A673 (cell line): ENCODE data around the gene POMP. TPM values are rescaled to one million over a fixed set of nuclear protein-coding genes. Genes with fewer than 3 reads are reported as not detected.

Source experiments
- BruUV-seq: library from RNA; stranded (reverse); fragments of 400-500 nt; replicated peaks from 2 replicates; lab custom pipeline; 2021; lab: Mats Ljungman, UMichigan
- CTCF ChIA-PET: fragments of 300-600 bp; sonication (Branson Sonifier 250); formaldehyde crosslinking; loops from one replicate; lab custom pipeline; 2022; ENCODE audit warnings: antibody characterized with exemption; lab: Charles Lee
- POLR2A ChIA-PET: fragments of 300-600 bp; sonication (Branson Sonifier 250); formaldehyde crosslinking; loops from one replicate; lab custom pipeline; 2022; ENCODE audit warnings: antibody characterized with exemption; ENCODE audit not compliant: low non-redundant PET; lab: Charles Lee
- DNase-seq: peaks from one replicate; pipeline ENCODE4 v3.0.0-alpha.2; 2015; ENCODE audit warnings: low spot score
- H3K27ac ChIP-seq: fragments of 200-600 bp; sonication (generic); 2 replicates; pipeline ENCODE4 v1.5.1; 2016; ENCODE audit warnings: mixed run types, low read depth, mild to moderate bottlenecking, mixed read lengths, antibody characterized with exemption, low read length; ENCODE audit not compliant: poor library complexity, severe bottlenecking
- H3K27me3 ChIP-seq: fragments of 200-600 bp; sonication (generic); replicated peaks from 2 replicates; pipeline ENCODE4 v1.6.1; 2017; ENCODE audit warnings: mixed run types, low read depth, mild to moderate bottlenecking, mixed read lengths, antibody characterized with exemption, low read length; ENCODE audit not compliant: insufficient read depth, poor library complexity
- H3K36me3 ChIP-seq: fragments of 200-600 bp; sonication (generic); 2 replicates; pipeline ENCODE4 v1.6.1; 2016; ENCODE audit warnings: mixed run types, mild to moderate bottlenecking, mixed read lengths, antibody characterized with exemption, low read length; ENCODE audit not compliant: insufficient read depth, poor library complexity, severe bottlenecking
- H3K4me1 ChIP-seq: fragments of 200-600 bp; sonication (generic); 2 replicates; pipeline ENCODE4 v1.6.1; 2017; ENCODE audit warnings: mixed run types, mild to moderate bottlenecking, mixed read lengths, antibody characterized with exemption, low read length; ENCODE audit not compliant: insufficient read depth, poor library complexity, severe bottlenecking
- H3K4me3 ChIP-seq: fragments of 200-600 bp; sonication (generic); 2 replicates; pipeline ENCODE4 v1.5.1; 2016; ENCODE audit warnings: low read depth, mixed run types, mild to moderate bottlenecking, mixed read lengths, low read length; ENCODE audit not compliant: poor library complexity, severe bottlenecking
- H3K9me3 ChIP-seq: fragments of 200-600 bp; sonication (generic); 2 replicates; pipeline ENCODE4 v1.6.1; 2016; ENCODE audit warnings: mixed run types, low read depth, mild to moderate bottlenecking, mixed read lengths, antibody characterized with exemption, low read length; ENCODE audit not compliant: poor library complexity, severe bottlenecking
- EZH2 ChIP-seq: fragments of 200-600 bp; sonication (generic); IDR thresholded peaks from 2 replicates; pipeline ENCODE4 v1.6.1; 2017; ENCODE audit warnings: borderline replicate concordance, low read depth, mild to moderate bottlenecking, mixed read lengths, antibody characterized with exemption, low read length; ENCODE audit not compliant: poor library complexity, severe bottlenecking
- intact Hi-C: fragments of 100-400 bp; cut with micrococcal nuclease; formaldehyde crosslinking; loops from one replicate; pipeline ENCODE4 v1.10.0; 2022; ENCODE audit not compliant: unreplicated experiment
- total RNA-seq: library from RNA; stranded (reverse); gene quantifications from 2 replicates; pipeline ENCODE4 v1.2.3, GENCODE V29; 2021
- TF ChIP-seq, protein P1 (sequence below): fragments of 300-800, 200-600 bp; sonication (generic); conservative IDR thresholded peaks from 2 replicates; pipeline ENCODE4 v1.5.1; 2017; ENCODE audit warnings: low read depth, mild to moderate bottlenecking, antibody characterized with exemption, low read length, moderate library complexity, mixed read lengths

Gene POMP
- total RNA-seq, 1 experiment from 2014 or later, result 185 TPM

DNA sequence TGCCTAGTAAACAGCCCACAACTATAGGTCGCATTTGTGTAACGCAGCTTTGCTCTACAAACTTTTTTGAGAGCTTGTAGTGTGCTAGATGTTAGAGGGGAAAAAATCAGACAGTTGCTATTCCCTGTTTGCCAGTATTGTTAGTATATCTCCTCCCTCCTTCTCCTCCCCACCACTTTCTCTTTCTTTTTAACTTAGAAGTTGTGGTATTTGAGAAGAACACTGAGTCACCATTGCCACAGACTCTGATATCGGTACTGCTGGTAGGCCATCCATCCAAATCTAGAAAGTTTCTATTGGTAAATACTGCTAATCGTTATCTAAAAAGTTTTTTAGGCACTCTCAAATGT, 666 bp downstream of the POMP start:
- peaks cover 32% of the 10 kb centered on the region for H3K36me3 ChIP-seq
- H3K4me3 ChIP-seq, result peak overlapping the region; percentile 97
- H3K4me1 ChIP-seq, result peaks cover 24% of the 10 kb centered on the region
- no TSS peak for BruUV-seq
- CTCF ChIA-PET, result no interaction called here
- H3K27ac ChIP-seq, result peak overlapping the region; percentile 92
- intact Hi-C loops, result no loop called here
- POLR2A ChIA-PET, result no interaction called here
- H3K27me3 ChIP-seq, result no peaks in the 10 kb centered on the region
- H3K9me3 ChIP-seq, result no peaks in the 10 kb centered on the region
- no peak for DNase-seq
- TF ChIP-seq, protein P1, sequence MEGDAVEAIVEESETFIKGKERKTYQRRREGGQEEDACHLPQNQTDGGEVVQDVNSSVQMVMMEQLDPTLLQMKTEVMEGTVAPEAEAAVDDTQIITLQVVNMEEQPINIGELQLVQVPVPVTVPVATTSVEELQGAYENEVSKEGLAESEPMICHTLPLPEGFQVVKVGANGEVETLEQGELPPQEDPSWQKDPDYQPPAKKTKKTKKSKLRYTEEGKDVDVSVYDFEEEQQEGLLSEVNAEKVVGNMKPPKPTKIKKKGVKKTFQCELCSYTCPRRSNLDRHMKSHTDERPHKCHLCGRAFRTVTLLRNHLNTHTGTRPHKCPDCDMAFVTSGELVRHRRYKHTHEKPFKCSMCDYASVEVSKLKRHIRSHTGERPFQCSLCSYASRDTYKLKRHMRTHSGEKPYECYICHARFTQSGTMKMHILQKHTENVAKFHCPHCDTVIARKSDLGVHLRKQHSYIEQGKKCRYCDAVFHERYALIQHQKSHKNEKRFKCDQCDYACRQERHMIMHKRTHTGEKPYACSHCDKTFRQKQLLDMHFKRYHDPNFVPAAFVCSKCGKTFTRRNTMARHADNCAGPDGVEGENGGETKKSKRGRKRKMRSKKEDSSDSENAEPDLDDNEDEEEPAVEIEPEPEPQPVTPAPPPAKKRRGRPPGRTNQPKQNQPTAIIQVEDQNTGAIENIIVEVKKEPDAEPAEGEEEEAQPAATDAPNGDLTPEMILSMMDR, result no peak
- TF ChIP-seq EZH2, result no peak

DNA sequence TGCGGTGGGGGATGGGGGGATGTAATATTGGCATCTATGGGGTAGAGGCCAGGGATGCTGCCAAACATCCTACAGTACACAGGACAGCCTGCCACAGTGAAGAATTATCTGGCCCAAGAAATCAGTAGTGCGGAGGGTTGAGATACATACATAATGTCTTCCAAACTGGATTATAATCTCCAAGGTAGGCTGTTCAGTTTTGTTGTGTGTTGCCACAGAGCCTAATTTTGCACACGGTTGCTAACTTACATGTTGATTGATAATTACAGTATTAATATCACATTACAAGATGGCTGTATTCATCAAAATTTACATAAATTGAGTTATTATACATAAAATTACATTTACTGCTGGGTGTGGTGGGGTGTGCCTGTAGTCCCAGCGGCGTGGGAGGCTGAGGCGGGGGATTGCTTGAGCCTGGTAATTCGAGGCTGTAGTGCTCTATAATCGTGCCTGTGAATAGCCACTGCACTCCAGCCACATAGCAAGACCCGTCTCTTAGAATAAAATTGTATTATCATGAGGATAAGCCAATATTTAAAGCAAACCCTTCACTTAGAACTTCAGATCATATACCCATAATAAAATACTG, 8.1 kb downstream of the POMP start:
- intact Hi-C loops, result no loop called here
- ChIA-PET POLR2A (no interaction called here), CTCF (no interaction called here)
- no peak for TF ChIP-seq EZH2
- TF ChIP-seq, protein P1, result no peak
- no peaks in the 10 kb centered on the region for H3K9me3 ChIP-seq
- H3K27ac ChIP-seq, result no peak overlapping the region
- H3K4me1 ChIP-seq, result no peaks in the 10 kb centered on the region
- BruUV-seq, result no TSS peak
- no peak overlapping the region for H3K4me3 ChIP-seq
- H3K27me3 ChIP-seq, result no peaks in the 10 kb centered on the region
- DNase-seq, result no peak
- H3K36me3 ChIP-seq, result peaks cover 98% of the 10 kb centered on the region

DNA sequence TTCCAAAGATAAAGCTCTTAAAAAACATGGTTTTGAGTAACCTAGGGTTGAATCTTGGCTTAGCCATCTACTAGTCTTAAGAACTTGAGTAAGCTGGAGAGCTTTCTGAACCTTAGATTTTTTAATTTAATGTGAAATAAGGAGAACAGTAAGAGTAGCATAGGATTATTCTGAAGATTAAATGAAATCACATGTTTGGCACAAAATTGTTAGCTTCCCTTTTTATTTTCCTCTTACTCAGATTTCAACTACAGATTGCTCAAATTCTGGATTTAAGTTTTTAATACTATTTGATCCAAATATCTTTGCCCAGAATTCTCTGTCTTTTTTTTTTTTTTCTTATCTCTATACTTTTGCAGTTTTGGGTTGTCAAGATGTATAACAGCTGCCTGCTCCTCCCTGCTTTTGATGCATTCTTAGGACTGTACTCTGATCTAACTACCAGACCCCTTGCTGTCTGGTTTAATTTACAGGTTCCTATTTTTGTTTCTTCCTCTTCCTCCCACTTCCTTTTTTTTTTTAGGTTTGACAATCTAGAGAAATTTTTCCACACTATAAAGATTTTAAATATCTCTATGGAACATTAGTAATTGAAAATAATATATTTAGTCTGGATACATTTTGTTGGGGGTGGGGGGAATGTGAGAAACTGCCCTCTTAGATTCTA, 12.3 kb downstream of the POMP start:
- no peak for DNase-seq
- no peaks in the 10 kb centered on the region for H3K9me3 ChIP-seq
- BruUV-seq, result no TSS peak
- H3K27me3 ChIP-seq, result no peaks in the 10 kb centered on the region
- intact Hi-C loops, result loop anchor here (10.0 kb wide), 1 partner anchor 694 kb away; no protein-coding TSS in a partner anchor
- H3K4me3 ChIP-seq, result no peak overlapping the region
- ChIA-PET CTCF (no interaction called here), POLR2A (no interaction called here)
- no peaks in the 10 kb centered on the region for H3K4me1 ChIP-seq
- TF ChIP-seq, protein P1, result no peak
- TF ChIP-seq EZH2, result no peak
- H3K27ac ChIP-seq, result no peak overlapping the region
- H3K36me3 ChIP-seq, result peaks cover 97% of the 10 kb centered on the region
